Testis (tissue), 3 donors: ENCODE measurements around the gene SAFB2. TPM values are rescaled to one million over a fixed set of nuclear protein-coding genes. Genes with fewer than 3 reads are reported as not detected.

Source experiments
- DNase-seq: peaks from one replicate; pipeline ENCODE4 v3.0.0-alpha.2; 2019
- H3K27ac ChIP-seq, 2 donors: fragments of 200-600 bp; sonication (generic); one replicate each; pipeline ENCODE4 v1.5.1; 2019
- H3K27me3 ChIP-seq: fragments of 200-600 bp; sonication (generic); one replicate; pipeline ENCODE4 v1.5.1; 2019
- H3K36me3 ChIP-seq: fragments of 200-600 bp; sonication (generic); one replicate; pipeline ENCODE4 v1.5.1; 2017; ENCODE audit warnings: low read depth; ENCODE audit errors: missing control alignments
- H3K4me1 ChIP-seq: fragments of 200-600 bp; sonication (generic); one replicate; pipeline ENCODE4 v1.5.1; 2019
- H3K4me3 ChIP-seq, 2 donors: fragments of 200-600 bp; sonication (generic); one replicate each; pipeline ENCODE4 v1.5.1; 2017 to 2019
- H3K9me3 ChIP-seq: fragments of 200-600 bp; sonication (generic); one replicate; pipeline ENCODE4 v1.5.1; 2017
- POLR2A ChIP-seq: fragments of 450-650 bp; IDR thresholded peaks from one replicate; pipeline ENCODE4 v1.6.1; 2017; ENCODE audit warnings: antibody characterized with exemption, mild to moderate bottlenecking, moderate library complexity
- WGBS, 2 donors: methylation state at CpG; one replicate each; pipeline ENCODE4 v1.1.5; 2018; 5-methylcytosine and 5-hydroxymethylcytosine counted together
- intact Hi-C: fragments of 100-400 bp; cut with DNase I; formaldehyde crosslinking; loops from one replicate; pipeline ENCODE4 v1.15.1; 2023; ENCODE audit warnings: low total_unique reads
- polyA plus RNA-seq: library from polyadenylated mRNA; stranded (reverse); fragments of 350-450 nt; fragmentation: Illumina TruSeq; extraction: RNeasy Lipid Tissue Mini Kit (QIAGEN cat#74804); gene quantifications from one replicate; pipeline ENCODE4 v1.2.3, GENCODE V29; 2014; ENCODE audit warnings: low read depth, low replicate concordance; ENCODE audit not compliant: insufficient read depth
- total RNA-seq, 2 donors: library from RNA; depleted of rRNA; stranded (reverse); fragments of >200 nt; gene quantifications; one replicate each; pipeline ENCODE4 v1.2.3, GENCODE V29; 2016
- TF ChIP-seq, protein P1 (sequence below), 3 experiments: fragments of 450-650 bp in 2 of 3; fragments of 200-600 bp in 1 of 3; sonication (generic) in 1 of 3; IDR thresholded peaks; one replicate each; pipeline ENCODE4 v1.5.1; 2016 to 2019; ENCODE audit warnings: antibody characterized with exemption in 3 of 3, mild to moderate bottlenecking in 2 of 3, moderate library complexity in 1 of 3

SAFB2 gene
- total and polyA plus RNA-seq, 3 donors from 2014 or later, result 84.1 to 209 (median 173) TPM

DNA sequence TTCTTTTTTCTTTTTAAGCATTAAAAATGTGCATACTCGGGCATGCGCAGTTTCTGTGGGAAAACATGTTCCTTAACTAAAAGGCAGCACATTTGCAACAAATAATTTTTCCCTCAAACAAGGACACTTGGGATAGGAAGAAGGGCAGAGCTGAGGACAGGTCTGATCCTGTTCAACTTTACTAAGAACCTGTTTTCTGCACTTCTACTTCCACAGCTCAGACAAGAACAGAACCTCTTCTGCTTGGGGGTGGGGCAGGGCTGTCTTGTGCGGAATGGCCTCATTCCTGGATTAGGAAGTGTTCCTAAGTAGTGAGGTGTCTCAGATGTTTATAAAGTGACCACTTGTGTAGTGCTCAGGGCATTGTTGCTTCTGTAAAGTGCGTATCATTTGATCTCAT, 18.6 kb upstream of the SAFB2 start:
- Histone ChIP-seq H3K27ac (no peak overlapping the region), H3K36me3 (no peaks in the 10 kb centered on the region), H3K9me3 (no peaks in the 10 kb centered on the region), H3K27me3 (no peaks in the 10 kb centered on the region), H3K4me3 (no peak overlapping the region), H3K4me1 (peaks cover 5% of the 10 kb centered on the region)
- intact Hi-C loops, result no loop called here
- 91 to 92% methylated on average over 4 of the region's 4 CpGs for WGBS, 2 donors
- TF ChIP-seq, protein P1, sequence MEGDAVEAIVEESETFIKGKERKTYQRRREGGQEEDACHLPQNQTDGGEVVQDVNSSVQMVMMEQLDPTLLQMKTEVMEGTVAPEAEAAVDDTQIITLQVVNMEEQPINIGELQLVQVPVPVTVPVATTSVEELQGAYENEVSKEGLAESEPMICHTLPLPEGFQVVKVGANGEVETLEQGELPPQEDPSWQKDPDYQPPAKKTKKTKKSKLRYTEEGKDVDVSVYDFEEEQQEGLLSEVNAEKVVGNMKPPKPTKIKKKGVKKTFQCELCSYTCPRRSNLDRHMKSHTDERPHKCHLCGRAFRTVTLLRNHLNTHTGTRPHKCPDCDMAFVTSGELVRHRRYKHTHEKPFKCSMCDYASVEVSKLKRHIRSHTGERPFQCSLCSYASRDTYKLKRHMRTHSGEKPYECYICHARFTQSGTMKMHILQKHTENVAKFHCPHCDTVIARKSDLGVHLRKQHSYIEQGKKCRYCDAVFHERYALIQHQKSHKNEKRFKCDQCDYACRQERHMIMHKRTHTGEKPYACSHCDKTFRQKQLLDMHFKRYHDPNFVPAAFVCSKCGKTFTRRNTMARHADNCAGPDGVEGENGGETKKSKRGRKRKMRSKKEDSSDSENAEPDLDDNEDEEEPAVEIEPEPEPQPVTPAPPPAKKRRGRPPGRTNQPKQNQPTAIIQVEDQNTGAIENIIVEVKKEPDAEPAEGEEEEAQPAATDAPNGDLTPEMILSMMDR (IDR thresholded peaks at IDR 0.05), result no peak
- no peak for TF ChIP-seq POLR2A
- no peak for DNase-seq

DNA sequence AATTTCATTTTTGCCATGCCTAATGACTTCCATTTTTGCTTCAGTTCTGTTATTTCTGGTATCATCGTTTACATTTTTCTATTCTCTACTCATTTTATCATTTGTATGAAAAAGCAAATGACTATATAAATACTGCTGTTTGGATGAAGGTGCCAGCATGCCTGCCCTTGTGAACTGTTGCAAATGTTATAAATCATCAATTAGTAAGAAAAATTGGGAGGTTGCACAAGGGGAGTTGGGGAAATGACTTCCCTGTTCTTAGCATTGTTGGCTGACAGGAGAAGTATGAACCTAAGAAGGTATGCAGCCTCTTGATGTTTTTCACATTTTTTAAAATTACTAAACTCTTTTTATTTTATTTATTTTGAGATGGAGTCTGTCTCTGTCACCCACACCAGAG, 15.4 kb upstream of the SAFB2 start:
- no peak overlapping the region for H3K27ac ChIP-seq
- no peaks in the 10 kb centered on the region for H3K9me3 ChIP-seq
- intact Hi-C loops, result no loop called here

DNA sequence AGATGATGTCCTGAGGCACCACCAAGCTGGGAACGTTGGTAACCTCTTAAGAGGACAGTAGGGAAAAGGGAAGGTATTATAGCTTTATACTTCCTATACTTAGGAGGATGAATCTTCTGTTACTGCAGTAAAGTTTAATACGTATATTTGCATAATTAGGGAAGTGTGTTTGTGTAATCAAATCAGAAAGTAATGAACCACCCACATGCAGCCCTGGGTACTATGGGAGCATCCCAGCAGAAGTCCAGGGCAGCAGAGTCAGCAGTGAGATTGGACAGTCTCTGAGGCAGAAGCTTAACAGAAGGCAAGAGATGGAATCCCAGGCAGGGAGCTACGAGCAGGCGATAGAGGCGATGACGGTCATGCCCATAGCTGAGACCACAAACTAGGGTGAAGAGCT, 12.9 kb upstream of the SAFB2 start:
- WGBS, 2 donors, result 82 to 90% methylated on average over 6 of the region's 6 CpGs
- intact Hi-C loops, result no loop called here
- no peak for DNase-seq
- Histone ChIP-seq H3K9me3 (no peaks in the 10 kb centered on the region), H3K4me1 (peaks cover 27% of the 10 kb centered on the region), H3K27me3 (no peaks in the 10 kb centered on the region), H3K27ac (no peak overlapping the region), H3K4me3 (no peak overlapping the region), H3K36me3 (no peaks in the 10 kb centered on the region)
- no peak for TF ChIP-seq POLR2A
- TF ChIP-seq, protein P1 (IDR thresholded peaks at IDR 0.05), result no peak

More for the DNA sequence above, 15.4 kb upstream of the SAFB2 start:
- no peak for TF ChIP-seq POLR2A
- TF ChIP-seq, protein P1 (IDR thresholded peaks at IDR 0.05), result no peak
- H3K36me3 ChIP-seq, result no peaks in the 10 kb centered on the region
- 58 to 71% methylated on average over 1 of the region's 1 CpG for WGBS, 2 donors
- peaks cover 8% of the 10 kb centered on the region for H3K4me1 ChIP-seq
- H3K4me3 ChIP-seq, result no peak overlapping the region
- DNase-seq, result no peak
- no peaks in the 10 kb centered on the region for H3K27me3 ChIP-seq

DNA sequence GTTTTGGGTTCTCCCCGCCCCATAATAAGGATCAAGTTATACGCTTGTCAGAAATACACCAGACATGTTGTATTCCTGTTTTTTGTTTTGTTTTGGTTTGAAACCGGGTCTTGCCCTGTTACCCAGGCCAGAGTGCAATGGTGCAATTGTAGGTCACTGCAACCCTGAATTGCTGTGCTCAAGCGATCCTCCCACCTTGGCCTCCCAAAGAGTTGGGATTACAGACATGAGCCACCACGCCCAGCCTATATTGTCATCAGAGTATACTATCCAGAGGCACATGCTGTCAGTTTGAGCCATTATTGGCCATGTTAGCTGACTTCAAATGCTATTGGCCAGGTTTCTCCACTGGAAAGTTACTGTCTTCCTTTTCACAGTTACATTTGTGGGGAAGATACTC, 10.1 kb upstream of the SAFB2 start:
- 79 to 83% methylated on average over 5 of the region's 5 CpGs for WGBS, 2 donors
- Histone ChIP-seq H3K27ac (no peak overlapping the region), H3K9me3 (no peaks in the 10 kb centered on the region)

DNA sequence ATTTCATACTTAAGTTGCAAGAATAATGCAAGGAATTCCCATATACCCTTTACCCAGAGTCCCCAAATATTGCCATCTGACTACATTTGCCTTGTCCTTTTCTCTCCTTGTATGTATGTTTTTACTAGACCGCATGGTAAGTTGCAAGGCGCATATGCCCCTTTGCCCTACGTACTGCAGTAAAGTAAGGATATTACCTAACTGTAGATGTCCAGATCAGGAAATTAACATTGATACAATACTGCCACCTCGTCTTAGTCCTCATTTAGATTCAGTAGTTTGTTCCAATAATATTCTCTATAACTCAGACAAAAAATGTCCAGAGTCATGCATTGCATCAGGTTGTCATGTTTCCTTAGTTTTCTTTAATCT, 9.7 kb upstream of the SAFB2 start:
- Histone ChIP-seq H3K9me3 (no peaks in the 10 kb centered on the region), H3K4me3 (no peak overlapping the region), H3K27me3 (no peaks in the 10 kb centered on the region), H3K4me1 (peaks cover 38% of the 10 kb centered on the region), H3K27ac (no peak overlapping the region), H3K36me3 (no peaks in the 10 kb centered on the region)
- intact Hi-C loops, result no loop called here
- 79 to 80% methylated on average over 4 of the region's 4 CpGs for WGBS, 2 donors
- no peak for DNase-seq
- TF ChIP-seq POLR2A, result no peak
- TF ChIP-seq, protein P1 (IDR thresholded peaks at IDR 0.05), result no peak

More for the DNA sequence above, 10.1 kb upstream of the SAFB2 start:
- H3K27me3 ChIP-seq, result no peaks in the 10 kb centered on the region
- intact Hi-C loops, result no loop called here
- no peak for DNase-seq
- no peak overlapping the region for H3K4me3 ChIP-seq
- no peaks in the 10 kb centered on the region for H3K36me3 ChIP-seq
- TF ChIP-seq POLR2A, result no peak
- TF ChIP-seq, protein P1 (IDR thresholded peaks at IDR 0.05), result no peak
- H3K4me1 ChIP-seq, result peaks cover 38% of the 10 kb centered on the region
